IMR-90 (cell line): ENCODE data around the gene KIRREL1. TPM values are rescaled to one million over a fixed set of nuclear protein-coding genes. Genes with fewer than 3 reads are reported as not detected.
A peak's percentile ranks its signal among the peaks of the same experiment; 100 is the strongest.

Experiments used
- ATAC-seq: fragments of 200-7000 bp; cut with Tn5 transposase; 2 replicates; pipeline ENCODE4 v1.9.1; 2020; ENCODE audit warnings: low read depth, mild to moderate bottlenecking, moderate library complexity
- BruUV-seq: library from RNA; stranded (reverse); fragments of 400-500 nt; replicated peaks from 2 replicates; lab custom pipeline; 2021; lab: Mats Ljungman, UMichigan
- CTCF ChIA-PET: fragments of 300-600 bp; formaldehyde crosslinking; extraction: SDS; loops from one replicate; lab custom pipeline; 2021; ENCODE audit warnings: antibody characterized with exemption; lab: Yijun Ruan, JAX
- POLR2A ChIA-PET: fragments of 300-600 bp; sonication (Branson Sonifier 250); formaldehyde crosslinking; loops from one replicate; lab custom pipeline; 2022; ENCODE audit warnings: antibody characterized with exemption; ENCODE audit not compliant: unreplicated experiment; lab: Charles Lee
- DNase-seq: peaks from one replicate; pipeline ENCODE4 v3.0.0; 2013
- H2AFZ ChIP-seq: replicated peaks from 2 replicates; pipeline ENCODE3; 2013; ENCODE audit warnings: low read length, mild to moderate bottlenecking; ENCODE audit not compliant: poor library complexity
- H2AK5ac ChIP-seq: 2 replicates; pipeline ENCODE4 v1.6.1; 2013; ENCODE audit warnings: low read depth, low read length, inconsistent platforms
- H2AK9ac ChIP-seq: replicated peaks from 2 replicates; pipeline ENCODE3; 2013; ENCODE audit warnings: mild to moderate bottlenecking, low read depth, low read length, moderate library complexity; ENCODE audit not compliant: poor library complexity
- H2BK120ac ChIP-seq: 2 replicates; pipeline ENCODE4 v1.6.1; 2013; ENCODE audit warnings: low read depth, low read length, inconsistent platforms
- H2BK15ac ChIP-seq: 3 replicates; pipeline ENCODE4 v1.6.1; 2013; ENCODE audit warnings: low read depth, low read length, inconsistent platforms
- H2BK20ac ChIP-seq: 2 replicates; pipeline ENCODE4 v1.6.1; 2013; ENCODE audit warnings: low read depth, mild to moderate bottlenecking, inconsistent platforms, low read length, moderate library complexity
- H2BK5ac ChIP-seq: 2 replicates; pipeline ENCODE4 v1.6.1; 2013; ENCODE audit warnings: mild to moderate bottlenecking, low read depth, low read length, inconsistent platforms; ENCODE audit not compliant: poor library complexity, severe bottlenecking
- H3K14ac ChIP-seq: replicated peaks from 2 replicates; pipeline ENCODE4 v1.6.1; 2013; ENCODE audit warnings: low read depth, low read length, inconsistent platforms
- H3K18ac ChIP-seq: 2 replicates; pipeline ENCODE4 v1.6.1; 2013; ENCODE audit warnings: low read depth, low read length, control low read depth
- H3K23ac ChIP-seq: 2 replicates; pipeline ENCODE4 v1.6.1; 2013; ENCODE audit warnings: low read depth, low read length, inconsistent platforms
- H3K27ac ChIP-seq: 2 replicates; pipeline ENCODE4 v1.5.1; 2013; ENCODE audit warnings: mild to moderate bottlenecking, control low read depth, low read length; ENCODE audit not compliant: insufficient read depth
- H3K27me3 ChIP-seq: 2 replicates; pipeline ENCODE4 v1.6.1; 2013; ENCODE audit warnings: low read length; ENCODE audit not compliant: control insufficient read depth, insufficient read depth
- H3K36me3 ChIP-seq: 2 replicates; pipeline ENCODE4 v1.6.1; 2013; ENCODE audit warnings: low read length, mixed read lengths; ENCODE audit not compliant: control insufficient read depth, insufficient read depth
- H3K4ac ChIP-seq: 2 replicates; pipeline ENCODE4 v1.6.1; 2013; ENCODE audit warnings: low read depth, low read length, inconsistent platforms
- H3K4me1 ChIP-seq: 2 replicates; pipeline ENCODE4 v1.6.1; 2013; ENCODE audit warnings: low read length, mixed read lengths; ENCODE audit not compliant: control insufficient read depth, insufficient read depth
- H3K4me2 ChIP-seq: 2 replicates; pipeline ENCODE4 v1.6.1; 2013; ENCODE audit warnings: low read depth, mild to moderate bottlenecking, control low read depth, low read length, moderate library complexity
- H3K4me3 ChIP-seq: 2 replicates; pipeline ENCODE4 v1.5.1; 2013; ENCODE audit warnings: low read depth, mild to moderate bottlenecking, control low read depth, low read length, moderate library complexity; ENCODE audit not compliant: insufficient read depth
- H3K56ac ChIP-seq: 2 replicates; pipeline ENCODE4 v1.6.1; 2013; ENCODE audit warnings: low read length, inconsistent platforms; ENCODE audit not compliant: insufficient read depth; ENCODE audit errors: extremely low read depth
- H3K79me1 ChIP-seq, 2 experiments: 2 replicates each; pipeline ENCODE4 v1.6.1; 2013; ENCODE audit warnings: low read length in 2 of 2, inconsistent platforms in 1 of 2, low read depth in 1 of 2
- H3K9ac ChIP-seq: 2 replicates; pipeline ENCODE4 v1.6.1; 2013; ENCODE audit warnings: low read depth, low read length, control low read depth
- H3K9me1 ChIP-seq: 2 replicates; pipeline ENCODE4 v1.6.1; 2013; ENCODE audit warnings: low read length, inconsistent platforms; ENCODE audit not compliant: insufficient read depth
- H3K9me3 ChIP-seq: 2 replicates; pipeline ENCODE4 v1.6.1; 2013; ENCODE audit warnings: low read length; ENCODE audit not compliant: control insufficient read depth, insufficient read depth
- H4K20me1 ChIP-seq: 2 replicates; pipeline ENCODE4 v1.6.1; 2013; ENCODE audit warnings: low read length, inconsistent platforms; ENCODE audit not compliant: insufficient read depth
- H4K5ac ChIP-seq: 2 replicates; pipeline ENCODE4 v1.6.1; 2013; ENCODE audit warnings: mild to moderate bottlenecking, low read depth, low read length, control low read depth
- H4K8ac ChIP-seq, 2 experiments: 2 replicates each; pipeline ENCODE4 v1.6.1; 2013; ENCODE audit warnings: low read depth in 2 of 2, low read length in 2 of 2, control low read depth in 1 of 2, inconsistent platforms in 1 of 2
- H4K91ac ChIP-seq: 2 replicates; pipeline ENCODE4 v1.6.1; 2013; ENCODE audit warnings: low read depth, low read length, inconsistent platforms; ENCODE audit not compliant: insufficient read depth
- RFX5 ChIP-seq: IDR thresholded peaks from 2 replicates; pipeline ENCODE4 v1.8.0; 2012; ENCODE audit warnings: low read depth, mild to moderate bottlenecking, low read length, moderate library complexity
- WGBS, 2 experiments: methylation state at CpG; one replicate each; pipeline versions ENCODE4 v1.1.5 to v1.1.7; 2013; ENCODE audit warnings: missing lambda C conversion rate in 2 of 2; ENCODE audit not compliant: insufficient read length in 1 of 2; ENCODE audit errors: extremely low coverage in 2 of 2; 5-methylcytosine and 5-hydroxymethylcytosine counted together
- dilution Hi-C: fragments of 300-500 bp; cut with HindIII; formaldehyde crosslinking; loops from one replicate; pipeline ENCODE4 v1.14.3; 2018; ENCODE audit warnings: low sequenced_read_pairs; ENCODE audit not compliant: unreplicated experiment
- in situ Hi-C: fragments of 300-500 bp; cut with MboI; formaldehyde crosslinking; loops from 3 replicates; pipeline ENCODE4 v1.14.3; 2019; ENCODE audit warnings: low sequenced_read_pairs, inconsistent platforms, mixed read lengths
- intact Hi-C: fragments of 100-400 bp; cut with micrococcal nuclease; formaldehyde crosslinking; loops from 2 replicates; pipeline ENCODE4 v1.10.0; 2022
- polyA plus RNA-seq, 3 experiments: library from polyadenylated mRNA; depleted of rRNA; stranded (reverse); fragments of >200 nt; gene quantifications; 2 replicates each; pipeline ENCODE4 v1.2.3, GENCODE V29; 2012; ENCODE audit warnings: low replicate concordance in 1 of 3
- total RNA-seq: library from RNA; depleted of rRNA; stranded (reverse); fragments of >200 nt; gene quantifications from 2 replicates; pipeline ENCODE4 v1.2.3, GENCODE V29; 2012
- TF ChIP-seq, protein P1 (sequence below): fragments of 150-350 bp; IDR thresholded peaks from 2 replicates; pipeline ENCODE4 v1.6.1; 2017; ENCODE audit warnings: mild to moderate bottlenecking, antibody characterized with exemption, low read length, low read depth

KIRREL1 gene
- total and polyA plus RNA-seq, 2 of the 4 experiments (the other 2 are of a cell fraction): 58.1 to 64.7 TPM

DNA sequence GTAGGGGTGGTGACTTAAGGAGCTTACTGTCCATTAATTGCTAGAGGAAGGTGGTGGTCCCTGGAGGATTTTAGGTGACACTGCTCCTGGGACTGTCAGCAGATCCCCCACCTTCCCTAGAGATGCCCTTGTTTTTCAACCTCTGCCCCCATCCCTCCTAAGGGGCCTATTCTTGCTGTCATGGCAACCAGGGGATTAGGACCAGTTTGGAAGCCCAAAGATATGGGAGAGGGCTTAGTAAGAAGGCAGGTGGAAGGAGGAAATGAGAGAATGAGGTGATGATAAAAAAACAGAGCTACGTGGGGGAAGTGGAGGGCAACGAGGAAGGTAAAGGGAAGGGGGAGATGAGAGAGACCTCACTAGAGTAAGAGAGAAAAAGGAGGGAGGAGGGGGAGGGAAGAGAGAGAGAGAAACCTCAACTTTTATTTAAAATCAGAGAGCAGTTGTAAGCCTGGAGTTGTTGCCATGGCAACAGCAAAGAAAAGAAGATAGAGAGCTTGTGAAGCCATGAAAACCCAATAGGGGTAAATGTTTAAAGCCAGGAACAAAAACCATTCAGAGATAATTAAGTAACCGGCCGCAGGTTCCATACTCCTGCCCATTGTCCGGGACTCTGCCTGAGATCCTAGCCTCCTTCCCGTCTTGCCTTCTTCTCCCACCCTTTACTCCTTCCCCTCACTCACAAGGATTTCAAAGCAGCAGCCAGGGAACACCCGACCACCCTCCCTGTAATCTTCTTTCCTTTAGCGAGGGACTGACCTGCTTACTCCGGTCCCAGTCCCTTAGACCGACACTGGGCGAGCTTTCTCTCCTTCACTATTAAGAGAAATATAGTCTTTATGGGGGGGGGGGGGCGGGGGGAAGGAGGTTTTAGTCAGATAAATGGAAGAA is 20.6 kb downstream of the KIRREL1 start:
- Histone ChIP-seq H3K9me1 (peaks cover 33% of the 10 kb centered on the region), H3K4me1 (peaks cover 65% of the 10 kb centered on the region), H3K14ac (peak overlapping the region; percentile 77; the same call in 1 of the 2 replicates), H2BK15ac (peak overlapping the region; percentile 64; the same call in 1 of the 3 replicates), H2BK20ac (no peak overlapping the region), H3K56ac (peak overlapping the region; percentile 13; the same call in 1 of the 2 replicates), H3K9me3 (no peaks in the 10 kb centered on the region), H2BK5ac (peak overlapping the region; percentile 56), H3K4me2 (no peak overlapping the region), H2AFZ (no peak overlapping the region), H3K27ac (peak overlapping the region; percentile 58; the same call in 1 of the 2 replicates), H3K9ac (no peak overlapping the region), H4K91ac (peak overlapping the region; percentile 48), H3K79me1 (peaks cover 40 to 81% of the 10 kb centered on the region in 2 experiments), H3K23ac (peak overlapping the region; percentile 53), H3K4ac (peak overlapping the region; percentile 82), H2AK5ac (peak overlapping the region; percentile 82; the same call in 1 of the 2 replicates), H2AK9ac (peak overlapping the region; percentile 35), H4K5ac (no peak overlapping the region), H3K18ac (peak overlapping the region; percentile 40; the same call in 1 of the 2 replicates), H2BK120ac (peak overlapping the region; percentile 71), H4K20me1 (peaks cover 11% of the 10 kb centered on the region), H3K27me3 (no peaks in the 10 kb centered on the region), H4K8ac (peak overlapping the region; percentile 8 to 33; a peak in 2 of 4 replicates), H3K36me3 (peaks cover 8% of the 10 kb centered on the region), H3K4me3 (no peak overlapping the region)
- DNase-seq (peak; percentile 56), ATAC-seq (no peak)
- whole genome bisulfite sequencing, 2 experiments: 50% methylated on average over 2 of the region's 12 CpGs; no CpG with 5 or more reads in 1 of the 2 experiments
- BruUV-seq: no TSS peak
- ChIA-PET CTCF (no interaction called here), POLR2A (no interaction called here)
- dilution Hi-C loops: no loop called here
- in situ Hi-C loops: no loop called here
- TF ChIP-seq, protein P1, sequence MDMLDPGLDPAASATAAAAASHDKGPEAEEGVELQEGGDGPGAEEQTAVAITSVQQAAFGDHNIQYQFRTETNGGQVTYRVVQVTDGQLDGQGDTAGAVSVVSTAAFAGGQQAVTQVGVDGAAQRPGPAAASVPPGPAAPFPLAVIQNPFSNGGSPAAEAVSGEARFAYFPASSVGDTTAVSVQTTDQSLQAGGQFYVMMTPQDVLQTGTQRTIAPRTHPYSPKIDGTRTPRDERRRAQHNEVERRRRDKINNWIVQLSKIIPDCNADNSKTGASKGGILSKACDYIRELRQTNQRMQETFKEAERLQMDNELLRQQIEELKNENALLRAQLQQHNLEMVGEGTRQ: no peak
- TF ChIP-seq RFX5: peak; percentile 63; the same call in 1 of the 2 replicates
- intact Hi-C loops: no loop called here
